GM06990 (cell line): ENCODE results near the gene TDRD12.

Source experiments
- DNase-seq: peaks from one replicate; pipeline ENCODE4 v3.0.0-alpha.2; 2011; ENCODE audit not compliant: insufficient read length; ENCODE audit errors: extremely low read depth
- H3K27me3 ChIP-seq: replicated peaks from 2 replicates; pipeline ENCODE4 v1.6.0; 2011; ENCODE audit warnings: low read length; ENCODE audit not compliant: control insufficient read depth, insufficient read depth
- H3K36me3 ChIP-seq: 2 replicates; pipeline ENCODE4 v1.5.1; 2011; ENCODE audit warnings: low read length; ENCODE audit not compliant: control insufficient read depth, insufficient read depth
- H3K4me3 ChIP-seq: replicated peaks from 2 replicates; pipeline ENCODE4 v1.5.1; 2011; ENCODE audit warnings: low read depth, mild to moderate bottlenecking, control low read depth, low read length
- TF ChIP-seq, protein P1 (sequence below): IDR thresholded peaks from 2 replicates; pipeline ENCODE4 v1.5.1; 2011; ENCODE audit warnings: low read length, control low read depth, mild to moderate bottlenecking, inconsistent platforms; ENCODE audit not compliant: insufficient read depth, poor library complexity, severe bottlenecking

Gene TDRD12

GRCh38 chr19:32680986-32681385 is 38.6 kb upstream of the TDRD12 start:
- no peaks in the 10 kb centered on the region; the same call in 1 of the 2 replicates for H3K27me3 ChIP-seq
- DNase-seq: no peak
- H3K36me3 ChIP-seq: no peaks in the 10 kb centered on the region
- TF ChIP-seq, protein P1, sequence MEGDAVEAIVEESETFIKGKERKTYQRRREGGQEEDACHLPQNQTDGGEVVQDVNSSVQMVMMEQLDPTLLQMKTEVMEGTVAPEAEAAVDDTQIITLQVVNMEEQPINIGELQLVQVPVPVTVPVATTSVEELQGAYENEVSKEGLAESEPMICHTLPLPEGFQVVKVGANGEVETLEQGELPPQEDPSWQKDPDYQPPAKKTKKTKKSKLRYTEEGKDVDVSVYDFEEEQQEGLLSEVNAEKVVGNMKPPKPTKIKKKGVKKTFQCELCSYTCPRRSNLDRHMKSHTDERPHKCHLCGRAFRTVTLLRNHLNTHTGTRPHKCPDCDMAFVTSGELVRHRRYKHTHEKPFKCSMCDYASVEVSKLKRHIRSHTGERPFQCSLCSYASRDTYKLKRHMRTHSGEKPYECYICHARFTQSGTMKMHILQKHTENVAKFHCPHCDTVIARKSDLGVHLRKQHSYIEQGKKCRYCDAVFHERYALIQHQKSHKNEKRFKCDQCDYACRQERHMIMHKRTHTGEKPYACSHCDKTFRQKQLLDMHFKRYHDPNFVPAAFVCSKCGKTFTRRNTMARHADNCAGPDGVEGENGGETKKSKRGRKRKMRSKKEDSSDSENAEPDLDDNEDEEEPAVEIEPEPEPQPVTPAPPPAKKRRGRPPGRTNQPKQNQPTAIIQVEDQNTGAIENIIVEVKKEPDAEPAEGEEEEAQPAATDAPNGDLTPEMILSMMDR: no peak
- H3K4me3 ChIP-seq: no peak overlapping the region

GRCh38 chr19:32682317-32682716 is 37.2 kb upstream of the TDRD12 start:
- TF ChIP-seq, protein P1: no peak
- DNase-seq: no peak
- H3K36me3 ChIP-seq: no peaks in the 10 kb centered on the region
- H3K4me3 ChIP-seq: no peak overlapping the region
- no peaks in the 10 kb centered on the region; the same call in 1 of the 2 replicates for H3K27me3 ChIP-seq

DNA sequence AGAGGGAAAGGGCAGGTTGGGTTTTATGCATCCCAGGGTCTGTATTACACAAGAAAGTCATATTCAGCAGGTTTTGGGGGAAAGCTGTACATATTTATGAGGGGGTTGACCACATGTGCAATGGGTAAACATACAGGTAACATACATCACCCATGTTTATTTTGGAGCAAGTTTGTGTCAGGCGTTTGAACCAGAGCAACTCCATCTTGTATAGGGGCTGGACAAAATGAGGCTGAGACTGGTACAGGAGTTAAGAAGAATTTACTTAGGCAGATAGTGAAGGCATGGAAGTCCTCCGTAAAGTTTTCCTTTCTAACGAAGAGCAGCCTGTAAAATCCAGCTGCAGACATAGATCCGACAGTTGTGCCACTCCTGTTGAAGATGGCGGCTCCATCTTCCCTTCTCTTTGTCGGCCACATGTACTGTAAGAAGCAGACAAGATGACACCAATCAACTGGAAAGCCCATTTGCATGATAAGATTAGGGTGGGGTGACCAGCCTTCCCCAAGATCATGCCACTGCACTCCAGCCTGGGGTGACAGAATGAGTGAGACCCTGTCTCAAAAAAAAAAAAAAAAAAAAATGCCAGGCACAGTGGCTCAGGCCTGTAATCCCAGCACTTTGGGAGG is 32.6 kb upstream of the TDRD12 start:
- no peak overlapping the region for H3K4me3 ChIP-seq
- H3K36me3 ChIP-seq: no peaks in the 10 kb centered on the region
- no peaks in the 10 kb centered on the region for H3K27me3 ChIP-seq
- TF ChIP-seq, protein P1: no peak
- DNase-seq: no peak

- no peak overlapping the region for H3K4me3 ChIP-seq
- H3K27me3 ChIP-seq: no peaks in the 10 kb centered on the region
- TF ChIP-seq, protein P1: no peak
- H3K36me3 ChIP-seq: no peaks in the 10 kb centered on the region
- DNase-seq: no peak
Measured at GRCh38 chr19:32687681-32688080, 31.9 kb upstream of the TDRD12 start.

DNA sequence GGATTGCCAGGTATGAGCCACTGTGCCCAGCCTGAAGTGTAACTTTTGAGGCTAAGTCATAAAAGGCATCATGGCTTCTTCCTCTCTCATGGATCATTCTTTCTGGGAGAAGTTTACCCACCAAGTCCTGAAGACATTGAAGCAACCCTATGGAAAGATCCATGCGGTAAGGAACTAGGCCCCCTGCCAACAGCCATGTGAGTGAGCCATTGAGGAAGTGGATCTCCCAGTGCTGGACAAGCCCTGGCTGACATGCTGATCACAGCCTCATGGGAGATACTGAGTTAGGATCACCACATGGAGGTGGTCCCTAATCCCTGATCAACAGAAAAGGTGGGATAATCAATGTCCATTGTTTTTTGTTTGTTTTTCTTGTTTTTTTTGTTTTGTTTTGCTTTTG is 31.3 kb upstream of the TDRD12 start:
- TF ChIP-seq, protein P1: no peak
- H3K27me3 ChIP-seq: no peaks in the 10 kb centered on the region
- DNase-seq: no peak
- no peak overlapping the region for H3K4me3 ChIP-seq
- H3K36me3 ChIP-seq: no peaks in the 10 kb centered on the region
